Kidney (tissue), 14 donors: ENCODE measurements around the gene FAF1. TPM values are rescaled to one million over a fixed set of nuclear protein-coding genes. Genes with fewer than 3 reads are reported as not detected.

Experiments
- DNase-seq, 5 donors: peaks; one replicate each; pipeline ENCODE4 v3.0.0-alpha.2; 2013 to 2020
- FAIRE-seq: peaks from 2 replicates; lab custom pipeline; 2012; peaks lifted over from hg19 to GRCh38; lab: Jason Lieb, UNC
- H3K27ac ChIP-seq, 2 donors: one replicate each; pipeline ENCODE4 v1.7.0; 2013; ENCODE audit warnings: low read depth in 2 of 2, low read length in 2 of 2, inconsistent platforms in 1 of 2
- H3K27me3 ChIP-seq: one replicate; pipeline ENCODE4 v1.7.1; 2013; ENCODE audit warnings: low read length, inconsistent platforms; ENCODE audit not compliant: control insufficient read depth, insufficient read depth
- H3K36me3 ChIP-seq, 3 donors: one replicate each; pipeline versions ENCODE4 v1.7.0 to v1.7.1; 2013; ENCODE audit warnings: low read length in 3 of 3, control low read depth in 1 of 3, inconsistent platforms in 1 of 3; ENCODE audit not compliant: insufficient read depth in 3 of 3, control insufficient read depth in 2 of 3
- H3K4me1 ChIP-seq, 3 donors: one replicate each; pipeline versions ENCODE4 v1.7.0 to v1.7.1; 2013; ENCODE audit warnings: low read length in 3 of 3, inconsistent platforms in 1 of 3, low read depth in 1 of 3; ENCODE audit not compliant: control insufficient read depth in 2 of 3, insufficient read depth in 2 of 3
- H3K4me3 ChIP-seq, 3 donors: one replicate each; pipeline versions ENCODE4 v1.7.0 to v1.8.1; 2013; ENCODE audit warnings: low read length in 3 of 3, control low read depth in 1 of 3, inconsistent platforms in 1 of 3
- H3K9ac ChIP-seq, 3 donors: one replicate each; pipeline versions ENCODE4 v1.7.0 to v1.7.1; 2013; ENCODE audit warnings: low read length in 3 of 3, control low read depth in 1 of 3, inconsistent platforms in 1 of 3
- H3K9me3 ChIP-seq, 3 donors: one replicate each; pipeline versions ENCODE4 v1.7.0 to v1.7.1; 2013; ENCODE audit warnings: low read length in 3 of 3, control low read depth in 1 of 3, inconsistent platforms in 1 of 3; ENCODE audit not compliant: control insufficient read depth in 2 of 3, insufficient read depth in 1 of 3
- CTCF ChIP-seq: IDR thresholded peaks from 3 replicates; pipeline ENCODE4 v1.5.1; 2012; ENCODE audit warnings: mild to moderate bottlenecking, moderate library complexity, borderline replicate concordance; ENCODE audit not compliant: insufficient read depth; ENCODE audit errors: extremely low read depth
- intact Hi-C: fragments of 100-400 bp; cut with DNase I; formaldehyde crosslinking; loops from one replicate; pipeline ENCODE4 v1.11.1; 2022
- polyA plus RNA-seq: library from polyadenylated mRNA; stranded (reverse); fragments of 350-450 nt; fragmentation: Illumina TruSeq; extraction: RNeasy Lipid Tissue Mini Kit (QIAGEN cat#74804); gene quantifications from one replicate; pipeline ENCODE4 v1.2.3, GENCODE V29; 2014; ENCODE audit warnings: low read depth, low replicate concordance; ENCODE audit not compliant: insufficient read depth
- total RNA-seq: library from RNA; stranded (reverse); fragmentation: NEBNext Ultra II Directional; extraction: Animal tissue kit (Norgen Biotek cat#: 25700); gene quantifications from one replicate; pipeline ENCODE4 v1.2.1, GENCODE V29; 2021
- donor health status: control.
- donor health status: control.
- donor health status: control.
- donor health status: control.
- donor health status: control.
- donor health status: DM: yes; HTN: yes; CAD: no.
- donor health status: Normal renal cell carcinoma (clear cell type).

FAF1 gene
- total and polyA plus RNA-seq, 2 donors from 2014 or later = 50.1 to 72.8 TPM

DNA sequence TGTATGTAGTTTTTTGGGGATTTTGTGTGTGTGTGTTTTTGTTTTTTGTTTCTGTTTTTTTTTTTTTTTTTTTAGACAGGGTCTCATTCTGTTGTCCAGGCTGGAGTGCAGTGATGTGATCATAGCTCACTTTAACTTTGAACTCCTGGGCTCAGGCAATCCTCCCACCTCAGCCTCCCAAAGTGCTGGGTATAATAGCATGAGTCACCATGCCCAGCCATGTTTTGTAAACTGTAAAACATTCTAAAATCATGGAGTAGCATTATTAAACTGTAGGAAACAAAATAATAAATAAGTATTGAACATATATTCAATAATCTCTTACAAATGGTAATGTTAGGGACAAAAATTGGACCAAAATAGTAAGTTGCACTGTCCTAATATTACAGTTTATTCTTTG, 124.0 kb downstream of the FAF1 start:
- H3K9me3 ChIP-seq = no peaks in the 10 kb centered on the region
- FAIRE-seq = no peak

DNA sequence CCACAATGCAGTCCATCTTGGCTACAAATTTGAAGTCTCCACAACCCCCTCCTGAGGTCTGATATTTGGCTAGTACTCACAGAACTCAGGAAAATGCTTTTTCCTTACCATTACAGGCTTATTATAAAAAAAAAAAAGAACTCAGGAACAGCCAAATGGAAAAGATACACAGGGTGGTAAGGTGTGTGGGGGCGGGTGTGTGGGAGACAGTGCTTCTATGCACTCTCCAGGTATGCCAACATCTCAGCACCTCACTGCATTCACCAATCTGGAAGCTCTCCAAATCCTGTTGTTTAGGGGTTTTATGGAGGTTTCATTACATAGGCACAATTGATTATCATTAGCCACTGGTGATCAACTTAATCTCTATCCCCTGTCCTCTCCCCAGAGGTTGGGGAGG, 126.9 kb downstream of the FAF1 start:
- DNase-seq (no peak), FAIRE-seq (no peak)
- Histone ChIP-seq H3K9ac (no peak overlapping the region), H3K4me1 (peaks cover 0 to 12% (median 2%) of the 10 kb centered on the region in 3 donors), H3K27ac (no peak overlapping the region), H3K36me3 (no peaks in the 10 kb centered on the region), H3K27me3 (no peaks in the 10 kb centered on the region), H3K4me3 (no peak overlapping the region), H3K9me3 (no peaks in the 10 kb centered on the region)
- intact Hi-C loops = no loop called here
- TF ChIP-seq CTCF = no peak

More for the DNA sequence above, 124.0 kb downstream of the FAF1 start:
- DNase-seq = no peak
- intact Hi-C loops = no loop called here
- Histone ChIP-seq H3K27ac (no peak overlapping the region), H3K36me3 (no peaks in the 10 kb centered on the region), H3K9ac (no peak overlapping the region), H3K27me3 (no peaks in the 10 kb centered on the region), H3K4me3 (no peak overlapping the region), H3K4me1 (no peaks in the 10 kb centered on the region)
- TF ChIP-seq CTCF = no peak

GRCh38 chr1:50832167-50832566, 127.9 kb downstream of the FAF1 start:
- intact Hi-C loops = no loop called here
- Histone ChIP-seq H3K27ac (no peak overlapping the region), H3K9ac (no peak overlapping the region), H3K4me1 (peaks cover 0 to 12% (median 2%) of the 10 kb centered on the region in 3 donors), H3K9me3 (no peaks in the 10 kb centered on the region), H3K4me3 (no peak overlapping the region), H3K27me3 (no peaks in the 10 kb centered on the region), H3K36me3 (no peaks in the 10 kb centered on the region)
- TF ChIP-seq CTCF = no peak
- FAIRE-seq (no peak), DNase-seq (no peak)
